DOHH2 (cell line): ENCODE results near the gene DRG2.

Source experiments
- H3F3A ChIP-seq: fragments of 200-600 bp; sonication (generic), shearing (Covaris generic); 2 replicates; pipeline ENCODE4 v1.6.0; 2016; ENCODE audit warnings: antibody characterized with exemption, mild to moderate bottlenecking; ENCODE audit not compliant: control insufficient read depth, insufficient read depth
- H3K27ac ChIP-seq: fragments of 200-600 bp; sonication (generic); 2 replicates; pipeline ENCODE4 v1.5.1; 2014; ENCODE audit warnings: low read depth, mild to moderate bottlenecking, low read length, moderate library complexity
- H3K27me3 ChIP-seq: fragments of 200-600 bp; sonication (generic); 2 replicates; pipeline ENCODE4 v1.6.1; 2014; ENCODE audit warnings: mild to moderate bottlenecking, low read length, mixed read lengths; ENCODE audit not compliant: control insufficient read depth
- H3K36me3 ChIP-seq: fragments of 200-600 bp; sonication (generic); 2 replicates; pipeline ENCODE4 v1.6.1; 2014; ENCODE audit warnings: mild to moderate bottlenecking, low read length, moderate library complexity, mixed read lengths; ENCODE audit not compliant: control insufficient read depth
- H3K4me1 ChIP-seq: fragments of 200-600 bp; sonication (generic); 2 replicates; pipeline ENCODE4 v1.6.1; 2014; ENCODE audit warnings: mild to moderate bottlenecking, low read length, mixed read lengths; ENCODE audit not compliant: control insufficient read depth
- H3K4me2 ChIP-seq: fragments of 200-600 bp; sonication (generic); 2 replicates; pipeline ENCODE4 v1.6.0; 2014; ENCODE audit warnings: mild to moderate bottlenecking, low read length, moderate library complexity
- H3K4me3 ChIP-seq: fragments of 200-600 bp; sonication (generic); 2 replicates; pipeline ENCODE4 v1.5.1; 2014; ENCODE audit warnings: mild to moderate bottlenecking, low read length, mixed read lengths
- H3K79me2 ChIP-seq: fragments of 200-600 bp; sonication (generic); 2 replicates; pipeline ENCODE4 v1.6.1; 2014; ENCODE audit warnings: mild to moderate bottlenecking, low read length, mixed read lengths; ENCODE audit not compliant: control insufficient read depth
- H3K9me2 ChIP-seq: fragments of 200-600 bp; sonication (generic); replicated peaks from 2 replicates; pipeline ENCODE4 v1.6.1; 2014; ENCODE audit warnings: mild to moderate bottlenecking, low read length, mixed read lengths; ENCODE audit not compliant: control insufficient read depth
- H3K9me3 ChIP-seq: fragments of 200-600 bp; sonication (generic); 2 replicates; pipeline ENCODE4 v1.6.1; 2014; ENCODE audit warnings: antibody characterized with exemption, low read length, mixed read lengths; ENCODE audit not compliant: control insufficient read depth, insufficient read depth
- H4K20me1 ChIP-seq: fragments of 200-600 bp; sonication (generic); 2 replicates; pipeline ENCODE4 v1.6.0; 2014; ENCODE audit warnings: low read depth, mild to moderate bottlenecking, antibody characterized with exemption, low read length, moderate library complexity; ENCODE audit not compliant: control insufficient read depth, insufficient read depth
- EZH2phosphoT487 ChIP-seq: fragments of 200-600 bp; sonication (generic); IDR thresholded peaks from 2 replicates; pipeline ENCODE4 v1.6.1; 2017; ENCODE audit warnings: borderline replicate concordance, mild to moderate bottlenecking, antibody characterized with exemption, low read length, moderate library complexity, mixed read lengths
- TF ChIP-seq, protein P1 (sequence below): fragments of 200-600 bp; sonication (generic); IDR thresholded peaks from one replicate; pipeline ENCODE4 v1.5.1; 2014; ENCODE audit warnings: antibody characterized with exemption, mild to moderate bottlenecking, low read depth, low read length; ENCODE audit not compliant: poor library complexity, severe bottlenecking

The DRG2 gene

DNA sequence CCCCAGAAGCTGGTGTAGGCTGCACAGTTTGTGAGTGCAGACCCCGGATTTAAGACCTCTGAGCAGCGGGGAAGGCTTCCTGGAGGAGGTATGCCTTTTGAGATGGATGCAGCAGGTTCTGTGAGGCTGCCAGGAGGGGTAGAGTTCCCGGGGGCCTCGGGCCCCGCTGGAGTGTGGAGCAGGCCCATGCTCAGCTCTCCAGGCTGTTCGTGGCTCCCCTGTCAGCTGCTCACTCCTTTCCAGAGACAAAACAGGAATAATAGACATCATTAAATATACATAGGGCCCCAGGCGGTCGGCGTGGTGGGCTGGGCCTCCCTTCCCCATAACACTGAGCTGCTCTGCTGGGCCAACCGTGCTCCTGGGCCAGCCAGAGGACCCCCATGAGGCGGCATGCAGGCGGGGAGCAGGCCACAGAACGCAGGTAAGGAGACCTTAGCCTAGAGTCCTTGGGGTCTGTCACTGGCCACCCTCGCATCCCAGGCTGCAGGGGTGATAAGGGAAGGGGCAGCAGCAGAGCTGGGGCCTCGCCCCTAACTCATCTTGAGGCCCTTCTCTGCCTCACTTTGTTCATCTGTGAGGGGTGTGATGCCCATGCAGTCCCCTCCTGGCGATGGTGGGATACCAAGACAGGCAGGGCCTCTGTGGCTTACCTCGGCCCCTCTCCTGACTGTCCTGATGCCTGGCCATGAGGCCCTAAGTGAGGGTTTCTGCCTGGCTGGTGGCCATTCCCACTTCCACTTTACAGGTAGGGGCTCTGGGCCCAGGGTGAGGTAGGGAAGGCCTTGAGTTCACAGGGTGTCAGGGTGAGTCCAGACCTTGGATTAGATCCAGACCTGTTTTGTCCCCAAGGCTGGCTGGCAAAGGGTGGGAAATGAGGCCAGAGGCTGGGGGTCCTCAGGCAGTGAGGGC lies 20.9 kb downstream of the DRG2 start, which contains the start of gene MYO15A:
MYO15A (plus strand) TSS at position 356 of the 912 bp plus-strand sequence. CDS start 10,045 bp downstream, outside the sequence.
- no peaks in the 10 kb centered on the region for H3F3A ChIP-seq
- peaks cover 7% of the 10 kb centered on the region; the same call in 1 of the 2 replicates for H3K36me3 ChIP-seq
- H3K27ac ChIP-seq = no peak within 1 kb of the TSS
- TF ChIP-seq, protein P1, sequence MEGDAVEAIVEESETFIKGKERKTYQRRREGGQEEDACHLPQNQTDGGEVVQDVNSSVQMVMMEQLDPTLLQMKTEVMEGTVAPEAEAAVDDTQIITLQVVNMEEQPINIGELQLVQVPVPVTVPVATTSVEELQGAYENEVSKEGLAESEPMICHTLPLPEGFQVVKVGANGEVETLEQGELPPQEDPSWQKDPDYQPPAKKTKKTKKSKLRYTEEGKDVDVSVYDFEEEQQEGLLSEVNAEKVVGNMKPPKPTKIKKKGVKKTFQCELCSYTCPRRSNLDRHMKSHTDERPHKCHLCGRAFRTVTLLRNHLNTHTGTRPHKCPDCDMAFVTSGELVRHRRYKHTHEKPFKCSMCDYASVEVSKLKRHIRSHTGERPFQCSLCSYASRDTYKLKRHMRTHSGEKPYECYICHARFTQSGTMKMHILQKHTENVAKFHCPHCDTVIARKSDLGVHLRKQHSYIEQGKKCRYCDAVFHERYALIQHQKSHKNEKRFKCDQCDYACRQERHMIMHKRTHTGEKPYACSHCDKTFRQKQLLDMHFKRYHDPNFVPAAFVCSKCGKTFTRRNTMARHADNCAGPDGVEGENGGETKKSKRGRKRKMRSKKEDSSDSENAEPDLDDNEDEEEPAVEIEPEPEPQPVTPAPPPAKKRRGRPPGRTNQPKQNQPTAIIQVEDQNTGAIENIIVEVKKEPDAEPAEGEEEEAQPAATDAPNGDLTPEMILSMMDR = no peak
- no peak for TF ChIP-seq EZH2phosphoT487
- H3K27me3 ChIP-seq = no peaks in the 10 kb centered on the region
- H3K4me2 ChIP-seq = no peak within 1 kb of the TSS
- H3K79me2 ChIP-seq = no peaks in the 10 kb centered on the region
- no peaks in the 10 kb centered on the region for H3K4me1 ChIP-seq
- no peaks in the 10 kb centered on the region for H3K9me2 ChIP-seq
- H4K20me1 ChIP-seq = no peaks in the 10 kb centered on the region
- H3K9me3 ChIP-seq = no peaks in the 10 kb centered on the region
- H3K4me3 ChIP-seq = no peak within 1 kb of the TSS

DNA sequence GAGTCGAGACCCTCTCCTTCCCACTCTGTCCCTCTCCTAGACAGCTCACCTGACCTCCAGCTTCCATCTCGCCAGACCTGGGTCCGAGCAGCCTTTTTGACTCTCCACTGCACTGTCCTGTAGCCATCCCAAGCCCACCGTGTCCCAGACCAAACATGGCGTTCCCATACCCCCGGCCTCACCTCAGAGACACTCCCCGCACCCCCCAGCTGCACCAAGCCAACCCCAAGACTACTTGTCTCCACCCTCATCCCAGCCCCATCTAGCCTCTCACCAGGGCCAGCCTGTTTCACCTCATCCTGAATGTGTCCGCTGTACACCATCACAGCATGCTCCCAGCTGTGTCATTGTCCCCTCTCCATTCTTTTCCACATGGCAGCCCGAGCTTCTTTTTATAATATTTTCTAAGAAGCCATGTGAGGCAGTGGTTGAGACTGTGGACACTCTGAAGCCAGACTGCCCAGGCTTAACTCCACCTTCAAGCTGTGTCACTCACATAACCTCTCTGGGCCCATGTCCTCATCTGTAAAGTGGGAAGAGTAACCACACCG lies 22.3 kb downstream of the DRG2 start:
- H4K20me1 ChIP-seq = no peaks in the 10 kb centered on the region
- H3K4me2 ChIP-seq = no peak overlapping the region
- no peak for TF ChIP-seq EZH2phosphoT487
- TF ChIP-seq, protein P1 = no peak
- no peaks in the 10 kb centered on the region for H3K79me2 ChIP-seq
- H3K36me3 ChIP-seq = peaks cover 3% of the 10 kb centered on the region; the same call in 1 of the 2 replicates
- no peaks in the 10 kb centered on the region for H3K9me3 ChIP-seq
- H3K4me3 ChIP-seq = no peak overlapping the region
- no peak overlapping the region for H3K27ac ChIP-seq
- H3K27me3 ChIP-seq = no peaks in the 10 kb centered on the region
- no peaks in the 10 kb centered on the region for H3F3A ChIP-seq
- no peaks in the 10 kb centered on the region for H3K4me1 ChIP-seq
- no peaks in the 10 kb centered on the region for H3K9me2 ChIP-seq

DNA sequence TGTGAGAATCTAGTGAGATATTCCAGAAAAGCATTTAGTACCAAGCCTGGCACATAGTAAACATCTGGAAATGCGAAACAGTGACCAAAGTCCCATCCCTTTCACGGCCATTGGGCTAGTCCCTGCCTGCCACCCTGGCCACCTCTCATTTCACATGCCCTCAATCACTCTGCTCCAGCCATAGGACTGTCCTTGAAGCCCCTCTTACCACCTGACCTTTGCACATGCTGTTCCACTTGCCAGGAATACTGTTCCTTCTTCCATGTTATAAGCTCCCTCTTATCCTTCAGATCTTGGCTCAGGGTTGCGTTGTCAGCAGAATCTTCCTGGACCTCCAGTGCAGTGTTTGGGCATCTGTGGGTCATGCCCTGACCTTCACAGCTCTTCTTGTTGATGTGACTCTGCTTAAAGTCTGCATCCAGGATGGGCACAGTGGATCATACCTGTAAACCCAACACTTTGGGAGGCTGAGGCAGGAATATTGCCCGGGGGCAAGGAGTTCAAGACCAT lies 22.9 kb downstream of the DRG2 start:
- no peaks in the 10 kb centered on the region for H3F3A ChIP-seq
- no peaks in the 10 kb centered on the region for H3K4me1 ChIP-seq
- peaks cover 3% of the 10 kb centered on the region; the same call in 1 of the 2 replicates for H3K36me3 ChIP-seq
- H3K79me2 ChIP-seq = no peaks in the 10 kb centered on the region
- no peaks in the 10 kb centered on the region for H3K9me3 ChIP-seq
- no peaks in the 10 kb centered on the region for H3K9me2 ChIP-seq
- TF ChIP-seq, protein P1 = no peak
- no peak for TF ChIP-seq EZH2phosphoT487
- no peak overlapping the region for H3K4me3 ChIP-seq
- H3K27me3 ChIP-seq = no peaks in the 10 kb centered on the region
- H3K27ac ChIP-seq = no peak overlapping the region
- H3K4me2 ChIP-seq = no peak overlapping the region
- no peaks in the 10 kb centered on the region for H4K20me1 ChIP-seq
